Activated CD4-positive, alpha-beta T cell treated with anti-CD3 and anti-CD28 coated beads, Interleukin-2, amount 50 U/mL, for 1 hour (primary cell): ENCODE results near the gene TPSB2.

ENCODE experiments used
- DNase-seq: peaks from one replicate; pipeline ENCODE4 v3.0.0-alpha.2; 2020

TPSB2 gene

DNA sequence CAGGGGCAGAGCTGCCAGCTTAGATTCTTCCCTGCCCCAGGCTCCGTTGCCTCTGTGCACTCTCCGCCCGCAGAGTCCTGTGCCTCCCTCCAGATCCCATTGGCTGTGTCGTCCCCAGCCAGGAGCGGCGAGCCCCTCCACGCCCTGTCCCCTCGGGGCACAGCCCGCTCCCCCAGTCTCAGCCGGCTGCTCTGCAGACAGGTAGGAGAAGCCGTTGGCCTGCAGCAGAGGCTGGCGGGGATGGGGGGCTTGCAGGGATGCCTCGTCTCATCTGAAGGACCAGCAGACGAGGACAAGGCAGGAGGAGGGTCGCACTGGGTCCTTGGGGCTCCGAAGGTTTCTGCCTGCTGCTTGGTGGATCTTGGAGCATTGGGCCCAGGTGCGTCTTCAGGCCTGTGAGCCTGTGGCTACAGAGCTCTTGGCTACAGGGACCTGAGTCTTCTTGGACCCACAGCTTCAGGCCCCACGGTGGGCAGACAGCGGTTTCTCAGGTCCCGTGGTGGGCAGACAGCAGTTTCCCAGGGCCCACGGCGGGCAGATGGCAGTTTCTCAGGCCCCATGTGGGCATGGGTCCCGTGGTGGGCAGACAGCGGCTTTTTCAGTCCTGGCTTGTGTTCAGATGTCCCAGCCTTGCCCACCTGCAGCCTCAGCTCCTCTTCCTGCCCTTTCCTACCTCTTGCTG, 10.9 kb downstream of the TPSB2 start:
- DNase-seq = no peak

GRCh38 chr16:1218061-1218929, 11.7 kb downstream of the TPSB2 start:
- DNase-seq = no peak

DNA sequence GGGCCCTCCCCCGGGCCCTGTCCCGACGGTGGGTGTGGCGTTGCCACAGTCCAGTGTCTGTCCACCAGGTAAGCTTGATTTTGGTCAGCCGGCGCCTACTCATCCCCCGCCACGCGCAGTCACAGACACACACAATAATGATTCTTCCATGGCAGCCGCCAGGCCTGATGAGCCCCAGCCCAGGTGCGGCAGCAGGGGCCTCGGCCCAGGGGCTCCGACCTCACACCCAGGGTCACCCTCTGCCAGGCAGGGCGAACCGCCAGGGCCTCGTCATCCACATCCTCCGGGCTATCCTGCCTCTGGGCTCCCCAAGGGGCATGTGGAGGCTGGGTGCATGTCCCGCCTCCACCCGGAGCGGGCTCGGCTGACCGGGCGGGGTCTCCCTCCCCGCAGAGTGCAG, 12.5 kb downstream of the TPSB2 start:
- DNase-seq = no peak

DNA sequence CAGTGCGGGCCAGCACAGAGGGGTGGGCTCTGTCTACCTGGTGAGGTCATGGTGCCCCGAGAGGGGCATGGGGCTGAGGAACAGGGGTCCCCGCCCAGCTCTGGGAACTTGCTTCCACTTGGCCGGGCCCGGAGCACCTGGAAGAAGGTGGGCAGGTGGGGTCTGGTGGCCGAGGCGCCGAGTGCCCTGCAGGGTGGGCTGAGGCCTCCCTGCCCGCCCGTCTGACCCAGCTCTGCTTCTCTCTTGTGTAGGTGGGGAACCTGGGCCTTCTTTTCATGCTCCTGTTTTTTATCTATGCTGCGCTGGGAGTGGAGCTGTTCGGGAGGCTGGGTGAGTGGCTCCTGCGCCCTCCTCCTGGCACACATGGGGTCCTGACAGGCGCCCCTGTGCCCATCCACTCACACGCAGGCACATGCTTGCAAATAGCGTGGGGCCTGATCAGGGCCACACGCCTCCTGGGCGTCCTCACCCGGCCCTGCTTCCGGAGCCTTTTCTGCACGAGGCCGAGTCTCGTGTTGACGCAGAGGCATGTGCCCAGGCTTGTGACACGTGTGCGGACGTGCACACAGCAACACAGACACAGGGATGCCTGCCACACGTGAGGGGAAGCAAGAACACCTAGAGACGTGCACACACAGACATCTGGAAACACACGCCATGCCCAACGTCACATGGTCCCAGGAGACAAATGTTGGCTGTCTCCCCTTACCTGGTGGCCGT, 13.1 kb downstream of the TPSB2 start:
- no peak for DNase-seq

- DNase-seq = no peak
Measured at GRCh38 chr16:1216296-1216619, 13.7 kb downstream of the TPSB2 start.

GRCh38 chr16:1215574-1216295, 14.2 kb downstream of the TPSB2 start:
- DNase-seq = no peak

- DNase-seq = no peak
Measured at GRCh38 chr16:1214719-1215118, 15.3 kb downstream of the TPSB2 start.

- DNase-seq = no peak
Measured at GRCh38 chr16:1213796-1214372, 16.1 kb downstream of the TPSB2 start.

DNA sequence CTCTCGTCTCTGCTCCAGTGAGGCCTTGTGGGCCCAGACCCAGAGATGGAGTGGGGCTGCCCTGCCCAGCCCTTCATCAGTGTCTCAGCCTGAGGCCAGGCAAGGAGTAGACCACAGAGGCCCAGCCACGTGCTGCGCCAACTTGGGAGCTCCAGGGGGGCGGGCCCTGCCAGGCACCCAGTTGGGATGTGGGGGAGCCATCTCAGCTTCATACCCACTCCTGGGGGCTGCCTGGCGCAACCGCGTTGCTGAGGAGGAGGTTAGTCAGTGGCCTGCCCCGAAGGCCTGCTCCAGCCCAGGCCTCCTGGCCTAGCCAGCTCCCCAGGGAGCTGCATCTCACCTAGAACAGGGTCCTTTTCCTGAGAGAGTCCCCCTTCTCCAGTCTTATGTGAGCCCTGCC, 16.8 kb downstream of the TPSB2 start:
- no peak for DNase-seq

DNA sequence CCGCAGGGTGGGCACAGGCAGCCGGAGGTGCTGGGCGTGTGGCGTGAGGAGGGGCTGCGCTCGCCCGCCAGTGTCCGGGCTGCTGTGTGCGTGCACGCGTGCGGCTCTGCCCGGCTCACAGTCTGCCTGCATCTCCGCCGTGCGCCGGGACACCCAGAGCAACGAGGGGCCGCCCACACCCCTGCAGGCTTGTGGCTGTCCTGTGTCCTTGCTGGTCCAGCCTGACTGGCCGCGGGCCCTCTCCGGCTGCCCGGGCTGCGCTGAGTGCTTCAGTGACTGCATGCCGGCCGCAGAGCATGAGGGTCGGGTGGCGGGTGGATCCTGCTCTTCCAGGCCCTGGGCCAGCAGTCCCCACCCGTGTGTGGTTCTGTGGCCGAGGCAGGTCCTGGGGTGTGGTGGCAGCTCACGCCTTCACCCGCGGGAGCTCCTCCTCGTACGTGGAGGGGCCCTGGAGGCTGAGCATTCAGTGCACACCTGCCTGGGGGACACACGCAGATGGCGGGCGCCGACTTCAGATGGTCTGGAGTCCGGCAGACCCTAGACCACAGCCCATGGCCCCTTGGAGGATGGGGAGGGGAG, 17.3 kb downstream of the TPSB2 start:
- DNase-seq = no peak

GRCh38 chr16:1211451-1212268, 18.3 kb downstream of the TPSB2 start:
- no peak for DNase-seq

DNA sequence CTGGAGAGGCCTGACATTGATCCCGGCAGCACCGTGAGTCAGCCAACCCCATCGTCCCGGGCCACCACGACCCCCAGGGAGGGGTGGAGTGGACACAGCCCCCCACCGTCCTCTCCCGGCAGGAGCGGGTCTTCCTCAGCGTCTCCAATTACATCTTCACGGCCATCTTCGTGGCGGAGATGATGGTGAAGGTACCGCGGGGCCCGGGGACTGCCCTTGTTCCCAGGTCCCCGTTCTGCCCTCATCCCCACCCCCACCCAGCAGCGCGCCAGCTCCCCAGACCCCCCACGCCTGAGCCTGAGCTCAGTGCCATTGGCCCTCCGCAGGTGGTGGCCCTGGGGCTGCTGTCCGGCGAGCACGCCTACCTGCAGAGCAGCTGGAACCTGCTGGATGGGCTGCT, 19.5 kb downstream of the TPSB2 start:
- no peak for DNase-seq

- no peak for DNase-seq
Measured at GRCh38 chr16:1209081-1209480, 20.9 kb downstream of the TPSB2 start.

DNA sequence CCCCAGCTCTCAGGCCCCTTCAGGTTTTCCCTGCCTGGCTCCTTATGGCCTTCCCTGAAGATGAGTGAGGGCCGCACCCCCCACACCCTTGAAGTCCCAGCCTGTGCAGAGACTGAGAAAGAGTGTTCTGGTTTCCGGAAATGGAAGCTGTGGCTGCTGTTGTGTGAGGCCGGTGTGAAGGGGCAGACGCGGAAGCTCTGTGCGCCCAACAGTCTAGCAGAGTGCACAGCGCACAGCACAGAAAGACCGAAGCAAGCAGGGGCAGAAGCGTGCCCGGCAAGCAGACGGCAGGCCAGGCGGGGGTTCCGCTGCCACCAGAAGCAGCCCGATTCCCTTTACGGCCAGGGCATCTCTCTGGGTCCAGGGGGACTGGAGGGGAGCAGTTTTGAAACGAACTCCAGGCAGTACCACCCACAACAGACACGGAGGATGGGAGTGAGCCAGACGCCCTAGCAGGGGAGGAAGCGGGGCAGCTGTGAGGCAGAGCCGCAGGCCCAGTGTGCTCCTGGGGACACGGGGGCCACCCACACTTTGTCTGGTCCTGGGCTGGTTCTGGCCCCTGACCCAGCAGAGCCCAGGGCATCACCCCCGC, 21.6 kb downstream of the TPSB2 start:
- no peak for DNase-seq

GRCh38 chr16:1206786-1207185, 23.2 kb downstream of the TPSB2 start:
- peak; percentile 8 for DNase-seq

GRCh38 chr16:1206326-1206725, 23.7 kb downstream of the TPSB2 start:
- DNase-seq = no peak

DNA sequence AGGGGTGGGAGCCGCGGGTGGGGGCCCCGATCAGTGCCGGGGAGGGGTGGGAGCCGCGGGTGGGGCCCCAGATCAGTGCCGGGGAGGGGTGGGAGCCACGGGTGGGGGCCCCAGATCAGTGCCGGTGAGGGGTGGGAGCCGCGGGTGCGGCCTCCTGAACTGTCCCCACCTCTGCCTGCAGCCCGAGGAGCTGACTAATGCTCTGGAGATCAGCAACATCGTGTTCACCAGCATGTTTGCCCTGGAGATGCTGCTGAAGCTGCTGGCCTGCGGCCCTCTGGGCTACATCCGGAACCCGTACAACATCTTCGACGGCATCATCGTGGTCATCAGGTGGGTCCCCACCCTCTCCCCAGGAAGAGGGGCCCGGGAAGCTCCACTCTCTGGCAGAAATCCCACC, 25.1 kb downstream of the TPSB2 start:
- no peak for DNase-seq

GRCh38 chr16:1202274-1202673, 27.7 kb downstream of the TPSB2 start:
- DNase-seq = no peak

DNA sequence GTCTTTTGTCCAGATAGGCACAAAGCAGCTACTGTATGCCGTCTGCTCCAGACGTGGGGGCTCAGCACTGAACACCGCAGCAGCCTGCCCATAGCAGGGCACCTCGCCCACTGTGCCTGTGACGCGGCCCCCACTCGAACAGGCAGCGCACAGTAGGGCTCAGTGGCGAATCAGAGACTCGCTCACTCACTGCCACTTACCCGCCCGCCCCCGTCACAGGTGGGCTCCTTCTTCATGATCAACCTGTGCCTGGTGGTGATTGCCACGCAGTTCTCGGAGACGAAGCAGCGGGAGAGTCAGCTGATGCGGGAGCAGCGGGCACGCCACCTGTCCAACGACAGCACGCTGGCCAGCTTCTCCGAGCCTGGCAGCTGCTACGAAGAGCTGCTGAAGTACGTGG, 28.5 kb downstream of the TPSB2 start:
- no peak for DNase-seq

GRCh38 chr16:1200014-1200627, 29.9 kb downstream of the TPSB2 start:
- DNase-seq = no peak
